ENCODE results near the gene B3GAT1.

The B3GAT1 gene

GRCh38 chr11:134371436-134372185 is 40.4 kb downstream of the B3GAT1 start:
- no peak for DNase-seq

- DNase-seq: no peak
Observed at GRCh38 chr11:134370526-134371435, 41.3 kb downstream of the B3GAT1 start.

DNA sequence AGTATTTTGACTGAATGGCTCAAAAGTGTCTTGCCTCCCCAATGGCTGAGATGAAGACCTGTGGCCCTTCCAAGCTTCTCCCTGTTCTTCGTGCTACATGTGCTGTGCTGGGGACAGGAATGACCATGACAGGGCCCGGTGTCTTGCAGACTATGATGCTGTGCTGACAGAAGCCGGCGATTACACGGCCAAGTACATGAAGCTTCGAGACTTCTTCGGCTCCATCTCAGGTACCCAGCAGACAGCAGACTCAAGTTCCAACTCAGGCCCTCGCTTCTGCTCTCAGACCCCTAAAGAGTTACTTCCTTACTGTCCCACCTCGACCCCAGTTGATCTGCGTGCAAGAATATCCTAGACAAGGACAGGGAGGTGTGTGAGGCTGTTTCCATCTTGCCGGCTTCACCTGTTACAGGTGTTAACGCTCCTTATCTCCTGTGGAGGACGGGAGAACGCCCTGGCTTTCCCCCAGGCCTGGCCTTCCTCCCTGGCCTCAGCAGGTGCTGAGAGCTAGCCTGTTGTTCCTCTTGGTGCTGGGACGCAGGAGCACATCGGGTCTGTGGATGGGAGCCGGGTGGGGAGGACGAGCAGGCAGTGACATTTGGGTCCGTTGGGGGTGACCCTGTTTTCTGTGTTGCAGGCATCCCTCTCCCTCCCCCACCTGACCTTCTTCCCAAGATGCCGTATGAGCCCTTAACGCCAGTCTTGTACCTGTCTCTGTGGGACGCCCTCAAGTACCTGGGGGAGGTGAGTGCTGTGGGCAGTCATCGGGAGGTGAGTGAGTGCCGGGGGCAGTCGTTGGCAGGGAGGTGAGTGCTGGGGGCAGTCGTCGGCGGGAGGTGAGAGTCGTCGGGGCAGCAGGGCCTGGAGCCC is 42.2 kb downstream of the B3GAT1 start:
- DNase-seq: no peak

- no peak for DNase-seq
Observed at GRCh38 chr11:134367781-134368180, 44.3 kb downstream of the B3GAT1 start.

- DNase-seq: no peak
Observed at GRCh38 chr11:134366254-134366653, 45.8 kb downstream of the B3GAT1 start.

DNA sequence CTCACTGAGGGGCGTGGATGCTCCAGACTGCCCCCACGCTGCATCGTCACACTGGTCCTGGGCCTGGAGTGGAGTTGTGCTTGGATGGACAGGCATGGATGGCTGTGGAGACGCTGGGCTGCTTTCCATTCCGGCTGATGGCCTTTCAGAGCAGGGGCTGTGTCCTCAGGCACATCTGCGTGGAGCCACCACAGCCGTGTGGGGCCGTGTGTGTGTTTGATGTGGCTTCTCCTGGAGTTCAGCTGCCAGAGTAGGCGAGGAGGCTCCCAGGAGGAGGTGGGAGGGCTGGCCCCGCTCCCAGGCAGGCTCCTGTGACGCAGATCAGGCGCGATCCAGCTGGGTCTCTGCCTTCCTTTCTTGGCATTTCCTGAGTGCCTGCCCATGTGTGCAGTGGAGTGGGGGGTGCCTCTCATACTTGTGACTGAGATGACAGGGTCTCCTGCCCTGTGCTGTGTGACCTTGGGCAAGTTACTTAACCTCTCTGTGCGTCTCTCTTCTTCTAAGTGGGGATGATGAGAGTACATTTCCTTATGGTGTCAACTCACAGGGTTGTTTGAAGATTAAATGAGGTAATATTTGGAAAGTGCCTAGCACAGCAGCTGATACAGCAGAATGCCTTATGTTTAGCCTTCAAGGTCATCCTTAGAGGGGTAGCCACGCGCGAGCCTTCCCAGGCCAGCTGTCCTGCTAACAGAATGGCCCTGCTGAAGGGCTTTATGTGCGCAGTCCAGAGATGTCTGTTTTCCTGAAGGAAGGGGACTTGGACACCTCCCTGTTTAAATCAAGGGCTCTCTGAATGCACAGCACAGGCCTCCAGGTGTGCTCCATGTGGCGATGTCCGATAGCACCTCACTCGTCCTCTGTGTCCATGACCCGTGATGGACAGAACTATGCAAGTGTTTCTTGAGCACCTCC is 46.8 kb downstream of the B3GAT1 start:
- DNase-seq: no peak

- DNase-seq: no peak
Observed at GRCh38 chr11:134364261-134364660, 47.8 kb downstream of the B3GAT1 start.

GRCh38 chr11:134363592-134363991 is 48.5 kb downstream of the B3GAT1 start:
- DNase-seq: no peak

DNA sequence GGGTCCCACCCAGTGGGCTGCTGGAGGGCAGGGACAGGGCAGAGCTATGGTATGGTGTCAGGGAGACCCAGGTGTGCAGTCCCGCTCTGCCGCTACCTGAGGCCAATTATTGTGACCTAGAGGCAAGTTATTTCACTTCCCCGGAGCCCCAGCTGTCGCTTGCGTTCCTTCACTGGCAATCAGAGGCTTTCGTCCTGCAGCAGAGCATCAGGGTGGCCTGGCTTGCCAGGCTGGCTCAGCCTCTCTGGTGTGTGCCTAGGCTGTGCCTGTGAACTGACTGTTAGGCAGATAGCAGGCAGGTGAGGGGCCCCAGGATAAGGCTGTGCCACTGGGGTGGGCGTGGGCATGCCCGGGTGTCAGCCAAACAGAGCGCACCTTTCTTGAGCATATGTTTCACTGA is 48.9 kb downstream of the B3GAT1 start:
- no peak for DNase-seq

GRCh38 chr11:134362192-134362901 is 49.7 kb downstream of the B3GAT1 start:
- DNase-seq: no peak

DNA sequence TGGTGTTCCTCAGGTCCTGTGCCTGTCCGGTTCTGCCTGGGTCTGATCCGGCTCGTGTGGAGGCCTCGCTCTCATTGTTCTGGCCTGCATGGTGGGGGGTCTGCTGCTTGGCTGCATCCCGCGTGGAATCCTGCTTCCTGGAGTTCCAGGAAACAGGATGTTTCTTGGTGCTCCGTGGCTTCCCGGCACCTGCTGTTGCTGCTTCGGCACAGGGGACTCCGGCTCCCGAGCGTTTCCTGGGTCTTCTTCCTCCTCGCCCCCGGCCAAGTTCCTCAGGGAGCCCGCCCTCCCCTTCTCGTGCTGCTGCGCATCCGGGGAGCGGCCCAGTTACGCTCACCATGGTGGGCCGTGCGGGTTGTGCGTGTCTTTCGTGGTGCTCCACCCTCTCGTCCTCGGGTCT is 50.4 kb downstream of the B3GAT1 start:
- DNase-seq: no peak

DNA sequence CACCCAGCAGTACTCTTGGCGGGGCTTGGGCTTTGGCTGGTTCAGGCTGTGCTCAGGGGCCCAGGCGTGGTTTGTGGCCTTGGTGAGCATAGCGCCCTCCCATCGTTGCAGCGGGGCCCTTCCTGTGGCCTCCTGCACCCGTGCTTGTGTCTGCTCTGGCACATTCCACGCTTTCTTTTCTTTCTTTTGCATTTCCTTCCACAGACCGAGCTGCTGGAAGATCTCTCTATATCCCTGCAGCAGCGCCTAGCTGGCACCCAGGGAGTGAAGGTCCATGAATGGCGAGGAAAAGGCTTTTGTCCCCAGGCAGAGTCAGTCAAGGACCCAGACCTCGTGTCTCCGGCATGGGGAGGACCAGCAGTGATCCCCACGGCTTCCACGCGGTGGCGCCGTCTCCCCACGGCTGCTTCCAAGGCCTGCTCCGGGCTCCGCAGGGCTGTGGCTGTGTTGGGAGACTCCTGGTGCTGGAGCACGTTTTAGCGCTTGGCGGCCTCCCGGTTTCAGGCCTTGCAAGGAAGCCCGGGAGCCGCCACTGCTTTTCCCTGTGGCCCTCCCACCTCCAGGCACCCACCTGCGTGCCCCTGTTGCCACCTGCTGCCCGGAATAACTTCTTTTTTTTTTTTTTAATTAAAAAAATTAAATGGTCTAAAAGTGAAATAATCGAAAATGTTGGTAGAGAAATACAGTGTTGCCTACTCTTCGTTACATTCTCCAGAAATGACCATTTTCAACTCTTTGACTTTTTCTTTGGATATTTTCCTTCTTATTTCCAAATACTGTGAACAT is 51.8 kb downstream of the B3GAT1 start:
- DNase-seq: peak in 1 of 2 experiments; percentile 33

- no peak for DNase-seq
Observed at GRCh38 chr11:134359646-134360045, 52.4 kb downstream of the B3GAT1 start.

DNA sequence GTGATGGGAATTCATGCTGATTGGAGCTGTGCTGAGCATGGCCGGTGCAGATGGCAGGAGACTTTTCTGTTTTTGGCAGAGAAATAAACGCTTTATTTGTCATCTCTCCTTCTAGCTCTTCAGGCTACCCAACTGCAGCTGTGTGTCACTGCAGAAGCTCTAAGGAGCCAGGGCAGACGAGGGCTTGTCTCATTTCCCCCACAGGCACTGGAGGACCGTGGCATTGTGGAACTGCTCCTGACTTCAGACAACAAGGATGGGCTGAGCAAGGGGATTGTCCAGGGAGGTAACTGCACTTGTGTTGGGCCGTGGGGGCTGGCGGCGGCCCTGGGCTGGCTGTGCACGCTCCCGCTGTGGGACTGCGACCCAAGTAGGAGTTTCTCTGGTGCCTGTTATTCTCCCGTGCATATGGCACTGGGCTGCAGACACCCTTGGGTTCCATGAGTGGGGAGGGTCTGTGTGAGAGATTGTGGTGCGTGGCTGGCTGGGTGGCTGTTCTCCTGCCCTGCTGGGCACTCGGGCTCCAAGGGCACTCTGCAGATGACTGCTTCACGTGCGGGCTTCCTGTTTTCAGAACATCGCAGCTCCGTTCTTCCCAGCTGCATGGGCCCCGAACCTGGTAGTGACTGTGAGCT is 53.1 kb downstream of the B3GAT1 start:
- no peak for DNase-seq

DNA sequence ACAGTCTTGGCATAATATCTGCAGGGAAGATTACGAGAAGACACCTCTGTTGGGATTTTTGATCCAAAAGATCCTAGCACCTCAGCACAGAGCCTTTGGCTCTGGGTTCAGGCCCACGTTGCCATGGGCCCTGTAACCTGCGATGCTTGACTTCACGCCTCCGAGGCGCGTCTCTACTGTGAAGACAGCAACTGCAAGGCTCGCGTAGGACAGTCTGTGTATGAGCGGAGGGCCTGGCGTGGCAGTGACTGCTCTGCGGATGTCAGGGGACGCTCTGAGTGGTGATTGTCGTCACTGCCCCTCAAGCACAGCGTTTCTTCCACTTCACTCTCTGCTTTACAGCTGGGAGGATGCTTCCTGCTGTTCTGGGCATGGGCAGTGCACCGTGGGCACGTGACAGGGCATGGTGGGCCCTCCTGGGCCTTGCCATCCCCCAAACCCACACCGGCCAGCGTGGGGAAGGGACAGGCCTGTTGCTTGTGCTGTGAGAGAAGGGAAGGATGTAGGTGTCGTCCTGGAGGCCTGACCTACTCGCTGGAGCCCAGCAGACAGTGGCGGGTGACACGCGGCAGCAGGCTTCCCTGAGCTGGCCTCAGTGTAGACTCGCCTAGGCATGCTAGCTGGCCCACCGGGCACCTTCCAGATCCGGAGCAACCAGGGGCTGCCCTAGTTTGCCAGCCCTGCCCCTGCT is 53.7 kb downstream of the B3GAT1 start:
- DNase-seq: no peak

GRCh38 chr11:134357545-134357839 is 54.5 kb downstream of the B3GAT1 start:
- DNase-seq: no peak

DNA sequence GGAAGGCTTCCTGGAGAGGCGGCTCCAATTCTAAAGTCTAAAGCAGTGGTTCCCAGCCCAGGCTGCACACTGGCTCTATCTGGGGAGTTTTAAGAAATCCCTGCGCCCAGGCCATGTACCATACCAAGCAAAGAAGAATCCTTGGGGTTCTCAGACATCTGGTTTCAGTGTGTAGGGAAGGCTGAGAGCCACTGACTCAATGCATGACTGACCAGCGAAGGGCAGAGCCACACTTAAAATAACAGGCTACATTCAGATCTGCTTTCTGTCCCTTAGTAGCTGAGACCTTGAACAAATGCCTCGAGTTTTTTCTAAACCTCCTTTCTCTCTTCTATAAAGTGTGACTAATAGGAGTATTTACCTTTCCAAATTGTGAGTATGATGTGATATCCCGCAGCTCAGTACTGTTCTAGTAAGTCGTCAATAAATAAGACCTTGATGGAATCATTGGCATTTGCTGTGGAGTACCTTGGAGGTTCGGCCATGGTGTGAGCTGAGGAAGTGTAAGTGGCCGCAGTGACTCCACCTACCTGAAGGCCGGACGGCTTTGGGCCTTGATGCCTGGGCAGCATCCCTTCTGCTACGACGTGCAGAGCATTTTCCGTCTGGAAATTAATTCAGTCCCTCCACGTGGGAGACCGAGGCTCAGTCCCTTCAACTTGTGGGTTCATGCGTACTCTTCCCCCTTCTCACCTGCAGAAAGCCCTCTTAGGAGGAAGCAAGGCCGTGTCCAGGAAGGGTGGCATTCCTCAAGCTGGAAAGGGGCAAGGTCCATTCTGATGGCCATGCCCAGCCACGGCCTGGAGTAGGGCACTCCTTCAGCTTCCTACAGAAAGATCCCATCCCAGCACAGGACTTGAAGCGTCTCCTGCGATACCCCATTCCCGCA is 55.1 kb downstream of the B3GAT1 start:
- no peak for DNase-seq

- DNase-seq: no peak
Observed at GRCh38 chr11:134355656-134356055, 56.4 kb downstream of the B3GAT1 start.

Measured in SW 1271 (cell line).